WTC11 (cell line): Measurements from ENCODE around the gene LDB3.

ENCODE experiments used
- IRF2 ChIP-seq: sonication (generic); formaldehyde crosslinking; IDR thresholded peaks from 2 replicates; pipeline ENCODE4 v1.8.0; 2022; ENCODE audit warnings: low read depth, missing genetic modification reagents, borderline replicate concordance
- TEAD4 ChIP-seq: sonication (generic); formaldehyde crosslinking; IDR thresholded peaks from 2 replicates; pipeline ENCODE4 v1.8.0; 2022; ENCODE audit warnings: mild to moderate bottlenecking, missing genetic modification reagents
- ZNF138 ChIP-seq: sonication (generic); formaldehyde crosslinking; conservative IDR thresholded peaks from 2 replicates; pipeline ENCODE4 v1.8.1; 2022; ENCODE audit warnings: mild to moderate bottlenecking, moderate library complexity, missing genetic modification reagents
- TF ChIP-seq, protein P1 (sequence below): fragments of 200-600 bp; IDR thresholded peaks from 2 replicates; pipeline ENCODE4 v1.8.0; 2022; ENCODE audit warnings: antibody characterized with exemption
- TF ChIP-seq, protein P2 (sequence below): sonication (generic); formaldehyde crosslinking; IDR thresholded peaks from 2 replicates; pipeline ENCODE4 v1.8.1; 2022; ENCODE audit warnings: mild to moderate bottlenecking, missing genetic modification reagents, moderate library complexity, borderline replicate concordance

DNA sequence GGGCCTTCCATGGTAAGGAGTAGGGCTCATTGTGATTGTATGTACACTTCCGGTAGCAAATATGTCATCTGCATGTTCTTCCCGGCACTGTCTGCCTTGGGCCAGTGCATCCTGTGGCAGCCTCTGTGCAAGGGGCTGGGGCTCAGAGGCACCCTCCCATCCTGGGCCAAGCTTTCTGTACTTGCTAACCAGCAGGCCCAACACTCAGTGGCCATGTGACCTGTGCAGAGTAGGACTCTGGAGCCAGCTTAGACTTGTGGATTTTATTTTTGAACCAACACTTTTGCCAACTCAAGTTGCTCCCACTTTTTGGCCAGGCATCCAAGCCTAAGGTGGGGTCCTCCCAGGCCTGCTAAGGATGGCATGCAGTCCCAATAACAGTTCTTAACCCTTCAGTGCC lies 25.0 kb downstream of the LDB3 start:
- TF ChIP-seq, protein P1, sequence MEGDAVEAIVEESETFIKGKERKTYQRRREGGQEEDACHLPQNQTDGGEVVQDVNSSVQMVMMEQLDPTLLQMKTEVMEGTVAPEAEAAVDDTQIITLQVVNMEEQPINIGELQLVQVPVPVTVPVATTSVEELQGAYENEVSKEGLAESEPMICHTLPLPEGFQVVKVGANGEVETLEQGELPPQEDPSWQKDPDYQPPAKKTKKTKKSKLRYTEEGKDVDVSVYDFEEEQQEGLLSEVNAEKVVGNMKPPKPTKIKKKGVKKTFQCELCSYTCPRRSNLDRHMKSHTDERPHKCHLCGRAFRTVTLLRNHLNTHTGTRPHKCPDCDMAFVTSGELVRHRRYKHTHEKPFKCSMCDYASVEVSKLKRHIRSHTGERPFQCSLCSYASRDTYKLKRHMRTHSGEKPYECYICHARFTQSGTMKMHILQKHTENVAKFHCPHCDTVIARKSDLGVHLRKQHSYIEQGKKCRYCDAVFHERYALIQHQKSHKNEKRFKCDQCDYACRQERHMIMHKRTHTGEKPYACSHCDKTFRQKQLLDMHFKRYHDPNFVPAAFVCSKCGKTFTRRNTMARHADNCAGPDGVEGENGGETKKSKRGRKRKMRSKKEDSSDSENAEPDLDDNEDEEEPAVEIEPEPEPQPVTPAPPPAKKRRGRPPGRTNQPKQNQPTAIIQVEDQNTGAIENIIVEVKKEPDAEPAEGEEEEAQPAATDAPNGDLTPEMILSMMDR: no peak
- TF ChIP-seq ZNF138: no peak
- TF ChIP-seq TEAD4 (CRISPR knock-in tag): no peak
- TF ChIP-seq, protein P2, sequence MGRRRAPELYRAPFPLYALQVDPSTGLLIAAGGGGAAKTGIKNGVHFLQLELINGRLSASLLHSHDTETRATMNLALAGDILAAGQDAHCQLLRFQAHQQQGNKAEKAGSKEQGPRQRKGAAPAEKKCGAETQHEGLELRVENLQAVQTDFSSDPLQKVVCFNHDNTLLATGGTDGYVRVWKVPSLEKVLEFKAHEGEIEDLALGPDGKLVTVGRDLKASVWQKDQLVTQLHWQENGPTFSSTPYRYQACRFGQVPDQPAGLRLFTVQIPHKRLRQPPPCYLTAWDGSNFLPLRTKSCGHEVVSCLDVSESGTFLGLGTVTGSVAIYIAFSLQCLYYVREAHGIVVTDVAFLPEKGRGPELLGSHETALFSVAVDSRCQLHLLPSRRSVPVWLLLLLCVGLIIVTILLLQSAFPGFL (CRISPR knock-in tag): no peak
- TF ChIP-seq IRF2 (CRISPR knock-in tag): no peak
